ENCODE measurements around the gene LRRC45.

Gene LRRC45

GRCh38 chr17:81994593-81995462 is 28.3 kb upstream of the LRRC45 start:
- no peak for DNase-seq

- no peak for DNase-seq
Observed at GRCh38 chr17:81995463-81996231, 27.5 kb upstream of the LRRC45 start.

GRCh38 chr17:81996232-81996756 is 26.8 kb upstream of the LRRC45 start:
- DNase-seq, result no peak

GRCh38 chr17:81996757-81997441 is 26.2 kb upstream of the LRRC45 start:
- no peak for DNase-seq

- no peak for DNase-seq
Observed at GRCh38 chr17:81998212-81998611, 24.9 kb upstream of the LRRC45 start.

GRCh38 chr17:81998691-81999438 is 24.2 kb upstream of the LRRC45 start:
- DNase-seq, result no peak

GRCh38 chr17:81999587-81999975 is 23.5 kb upstream of the LRRC45 start:
- DNase-seq, result no peak

GRCh38 chr17:81999976-82000802 is 22.9 kb upstream of the LRRC45 start:
- DNase-seq, result no peak

- no peak for DNase-seq
Observed at GRCh38 chr17:82000803-82001570, 22.1 kb upstream of the LRRC45 start.

- DNase-seq, result no peak
Observed at GRCh38 chr17:82001571-82002056, 21.5 kb upstream of the LRRC45 start.

- DNase-seq, result no peak
Observed at GRCh38 chr17:82003411-82004381, 19.4 kb upstream of the LRRC45 start.

GRCh38 chr17:82004517-82005455 is 18.3 kb upstream of the LRRC45 start:
- DNase-seq, result no peak

- no peak for DNase-seq
Observed at GRCh38 chr17:82005701-82006348, 17.3 kb upstream of the LRRC45 start.

GRCh38 chr17:82006468-82007227 is 16.5 kb upstream of the LRRC45 start:
- no peak for DNase-seq

GRCh38 chr17:82007228-82007494 is 15.9 kb upstream of the LRRC45 start:
- DNase-seq, result no peak

- no peak for DNase-seq
Observed at GRCh38 chr17:82007495-82008257, 15.4 kb upstream of the LRRC45 start.

All from AML-193 (cell line).